Mucosa of stomach (tissue), 1 donor: Measurements from ENCODE around the gene EXTL1.

Experiments
- H3K27me3 ChIP-seq: one replicate; pipeline ENCODE4 v1.7.0; 2013; ENCODE audit warnings: mild to moderate bottlenecking, low read length; ENCODE audit not compliant: control insufficient read depth, insufficient read depth
- H3K36me3 ChIP-seq: one replicate; pipeline ENCODE4 v1.7.0; 2013; ENCODE audit warnings: low read length; ENCODE audit not compliant: control insufficient read depth, insufficient read depth
- H3K4me1 ChIP-seq: one replicate; pipeline ENCODE4 v1.7.0; 2013; ENCODE audit warnings: mild to moderate bottlenecking, low read length; ENCODE audit not compliant: control insufficient read depth, insufficient read depth
- H3K4me3 ChIP-seq: one replicate; pipeline ENCODE4 v1.7.0; 2013; ENCODE audit warnings: low read length
- H3K9ac ChIP-seq: one replicate; pipeline ENCODE4 v1.7.0; 2013; ENCODE audit warnings: mild to moderate bottlenecking, low read length, moderate library complexity
- H3K9me3 ChIP-seq: one replicate; pipeline ENCODE4 v1.7.0; 2013; ENCODE audit warnings: mild to moderate bottlenecking, low read length, moderate library complexity; ENCODE audit not compliant: control insufficient read depth
- donor health status: Pancreatic carcinoma.

Gene EXTL1

DNA sequence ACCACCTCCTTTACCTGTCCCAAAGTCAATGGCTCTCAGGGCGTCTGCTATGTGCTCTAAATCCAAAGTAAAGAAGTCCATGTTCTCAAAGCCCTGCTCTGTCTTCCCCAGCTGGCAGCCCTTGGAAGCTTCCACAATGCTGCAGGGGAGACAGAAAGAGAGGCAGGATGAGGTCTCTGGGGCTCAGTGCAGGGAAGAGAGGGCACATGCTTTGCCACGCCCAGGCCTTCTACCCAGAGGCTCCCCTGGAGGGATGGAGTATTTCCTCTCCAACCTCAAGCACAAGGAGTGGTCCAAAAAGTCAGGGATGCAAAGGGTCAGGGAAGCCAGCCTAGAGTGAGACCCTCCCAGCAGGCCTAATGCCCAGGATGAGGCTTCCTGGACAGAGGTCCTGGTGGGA, 35.6 kb downstream of the EXTL1 start:
- Histone ChIP-seq H3K27me3 (peaks cover 7% of the 10 kb centered on the region), H3K36me3 (no peaks in the 10 kb centered on the region), H3K4me3 (no peak overlapping the region), H3K9ac (no peak overlapping the region), H3K9me3 (no peaks in the 10 kb centered on the region), H3K4me1 (no peaks in the 10 kb centered on the region)

GRCh38 chr1:26058052-26058595, 36.5 kb downstream of the EXTL1 start:
- no peak overlapping the region for H3K9ac ChIP-seq
- H3K9me3 ChIP-seq, result no peaks in the 10 kb centered on the region
- no peaks in the 10 kb centered on the region for H3K36me3 ChIP-seq
- no peaks in the 10 kb centered on the region for H3K4me1 ChIP-seq
- H3K27me3 ChIP-seq, result peaks cover 7% of the 10 kb centered on the region
- no peak overlapping the region for H3K4me3 ChIP-seq

DNA sequence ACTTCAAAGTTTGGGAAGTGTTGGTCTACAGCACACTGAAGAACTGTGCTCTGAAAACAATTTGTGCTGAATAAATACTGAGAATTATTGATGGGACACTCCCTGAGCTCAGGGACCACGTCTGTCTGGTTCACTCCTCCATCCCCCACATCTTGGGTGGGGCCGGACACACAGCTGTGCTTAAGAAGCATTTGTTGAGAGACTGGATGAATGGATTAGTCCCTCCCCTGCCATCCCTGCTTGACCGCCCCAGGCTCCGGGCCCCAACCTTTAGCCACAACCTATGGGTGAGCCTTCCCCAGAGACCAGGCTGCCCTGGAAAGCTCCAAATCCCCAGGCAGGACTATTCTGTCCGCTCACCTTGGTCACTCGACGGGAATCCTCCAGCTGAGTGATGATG, 38.3 kb downstream of the EXTL1 start:
- Histone ChIP-seq H3K9me3 (no peaks in the 10 kb centered on the region), H3K27me3 (peaks cover 7% of the 10 kb centered on the region), H3K9ac (no peak overlapping the region), H3K4me3 (no peak overlapping the region), H3K36me3 (no peaks in the 10 kb centered on the region), H3K4me1 (no peaks in the 10 kb centered on the region)

DNA sequence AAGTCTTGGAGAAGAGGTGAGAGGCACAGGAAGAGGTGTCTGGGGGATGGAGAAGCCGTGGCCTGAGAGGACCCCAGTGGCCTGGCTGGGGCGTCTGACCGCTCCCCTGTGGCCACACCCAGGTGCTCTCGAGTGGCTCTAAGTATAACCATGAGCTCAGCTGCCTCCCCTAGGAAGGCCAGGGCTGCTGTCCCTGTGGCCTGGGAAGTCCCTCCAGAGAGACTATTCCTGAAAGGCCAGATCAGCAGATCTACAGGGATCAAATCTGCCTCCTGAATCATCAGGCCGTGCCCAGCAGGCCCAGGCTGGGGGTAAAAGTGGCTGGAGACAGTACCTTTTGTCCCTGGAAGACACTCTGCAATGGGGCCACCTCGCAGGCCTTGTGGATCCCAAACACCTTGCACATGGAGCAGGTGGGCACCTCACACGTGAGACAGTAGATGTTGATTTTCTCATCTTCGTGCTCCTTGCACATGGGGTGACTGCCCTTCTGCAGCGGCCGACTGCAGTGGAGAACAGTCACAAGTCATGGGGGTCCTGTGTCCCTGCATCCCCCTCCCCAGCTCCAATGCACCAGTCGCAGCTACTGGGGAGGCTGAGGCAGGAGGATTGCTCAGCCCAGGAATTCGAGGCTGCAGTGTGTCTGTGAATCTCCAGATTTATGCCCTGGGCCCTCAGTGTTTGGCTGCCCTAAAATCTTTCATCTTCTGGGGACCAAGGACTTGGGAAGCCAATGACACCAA, 39.4 kb downstream of the EXTL1 start:
- Histone ChIP-seq H3K4me1 (no peaks in the 10 kb centered on the region), H3K9ac (no peak overlapping the region), H3K4me3 (no peak overlapping the region), H3K36me3 (no peaks in the 10 kb centered on the region), H3K9me3 (no peaks in the 10 kb centered on the region), H3K27me3 (peaks cover 7% of the 10 kb centered on the region)

GRCh38 chr1:26064553-26064952, 43.0 kb downstream of the EXTL1 start:
- Histone ChIP-seq H3K4me1 (peaks cover 10% of the 10 kb centered on the region), H3K9me3 (no peaks in the 10 kb centered on the region), H3K9ac (no peak overlapping the region), H3K36me3 (no peaks in the 10 kb centered on the region), H3K27me3 (peaks cover 7% of the 10 kb centered on the region), H3K4me3 (no peak overlapping the region)

- Histone ChIP-seq H3K36me3 (no peaks in the 10 kb centered on the region), H3K9ac (no peak overlapping the region), H3K4me1 (peaks cover 10% of the 10 kb centered on the region), H3K9me3 (no peaks in the 10 kb centered on the region), H3K27me3 (no peaks in the 10 kb centered on the region), H3K4me3 (no peak overlapping the region)
Measured at GRCh38 chr1:26066160-26066559, 44.6 kb downstream of the EXTL1 start.

DNA sequence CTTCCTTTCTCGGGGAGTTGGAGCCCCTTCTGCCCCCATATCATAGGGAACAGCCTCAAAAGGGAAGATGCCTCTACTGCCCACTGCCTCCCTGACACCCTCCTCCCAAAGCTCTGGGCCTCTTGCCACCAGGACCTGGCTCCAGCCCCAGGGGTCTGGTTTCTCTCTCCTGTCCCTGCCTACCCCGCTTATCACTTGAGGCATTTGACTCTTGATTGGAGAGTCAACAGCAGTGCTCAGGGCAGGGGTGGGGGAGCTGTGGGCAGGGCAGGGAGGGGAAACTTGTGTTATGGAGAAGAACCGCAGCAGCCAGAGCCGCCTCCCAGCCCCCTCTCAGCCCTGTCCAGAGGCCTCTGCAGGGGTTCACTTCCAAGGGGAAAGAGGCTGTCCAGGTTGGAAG, 45.3 kb downstream of the EXTL1 start:
- no peak overlapping the region for H3K4me3 ChIP-seq
- H3K36me3 ChIP-seq, result no peaks in the 10 kb centered on the region
- peaks cover 10% of the 10 kb centered on the region for H3K4me1 ChIP-seq
- no peaks in the 10 kb centered on the region for H3K9me3 ChIP-seq
- H3K27me3 ChIP-seq, result no peaks in the 10 kb centered on the region
- no peak overlapping the region for H3K9ac ChIP-seq

GRCh38 chr1:26067432-26067911, 45.9 kb downstream of the EXTL1 start, which contains the start of gene TRIM63:
TSS of gene TRIM63 (minus strand) at chr1:26067630. CDS start at chr1:26067494, 136 bp downstream.
- peaks cover 10% of the 10 kb centered on the region for H3K4me1 ChIP-seq
- no peaks in the 10 kb centered on the region for H3K36me3 ChIP-seq
- no peaks in the 10 kb centered on the region for H3K27me3 ChIP-seq
- H3K9me3 ChIP-seq, result no peaks in the 10 kb centered on the region
- H3K9ac ChIP-seq, result peak within 1 kb of the TSS; percentile 15
- H3K4me3 ChIP-seq, result no peak within 1 kb of the TSS

GRCh38 chr1:26069941-26070295, 48.3 kb downstream of the EXTL1 start:
- no peaks in the 10 kb centered on the region for H3K9me3 ChIP-seq
- H3K27me3 ChIP-seq, result no peaks in the 10 kb centered on the region
- no peak overlapping the region for H3K9ac ChIP-seq
- no peak overlapping the region for H3K4me3 ChIP-seq
- H3K36me3 ChIP-seq, result no peaks in the 10 kb centered on the region
- peaks cover 10% of the 10 kb centered on the region for H3K4me1 ChIP-seq

DNA sequence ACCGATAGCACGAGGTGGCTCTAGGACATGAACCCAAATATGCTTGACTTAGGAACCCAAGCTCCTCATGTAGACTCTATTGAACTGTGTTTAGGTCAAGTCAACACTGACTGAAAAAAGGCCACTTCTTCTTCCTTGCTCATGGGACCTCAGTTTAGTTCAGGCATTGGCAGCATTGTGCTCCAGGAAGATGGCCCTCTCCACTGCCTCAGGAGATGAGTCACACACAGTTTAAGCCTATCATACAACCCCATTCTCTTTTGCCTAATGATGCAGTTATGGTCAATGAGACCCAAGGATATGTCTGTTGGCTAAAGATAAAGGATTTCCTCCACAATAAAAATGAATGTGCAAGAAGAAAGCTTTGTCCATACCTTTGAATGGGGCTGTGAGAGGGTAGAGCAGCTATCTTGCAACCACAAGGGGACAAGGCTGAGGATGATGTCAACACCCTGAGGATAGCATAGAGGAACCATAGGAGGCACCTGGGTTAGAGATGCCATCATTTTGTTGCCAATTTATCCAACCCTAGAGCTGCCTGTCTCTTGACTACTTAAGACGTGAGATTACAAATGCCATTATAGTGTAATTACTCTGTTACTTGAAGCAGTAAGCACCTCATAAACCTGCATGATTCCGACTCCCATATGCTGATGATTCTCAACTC, 48.9 kb downstream of the EXTL1 start:
- Histone ChIP-seq H3K4me3 (no peak overlapping the region), H3K27me3 (no peaks in the 10 kb centered on the region), H3K9me3 (no peaks in the 10 kb centered on the region), H3K9ac (no peak overlapping the region), H3K36me3 (no peaks in the 10 kb centered on the region), H3K4me1 (peaks cover 12% of the 10 kb centered on the region)

GRCh38 chr1:26070963-26071342, 49.4 kb downstream of the EXTL1 start:
- no peak overlapping the region for H3K9ac ChIP-seq

DNA sequence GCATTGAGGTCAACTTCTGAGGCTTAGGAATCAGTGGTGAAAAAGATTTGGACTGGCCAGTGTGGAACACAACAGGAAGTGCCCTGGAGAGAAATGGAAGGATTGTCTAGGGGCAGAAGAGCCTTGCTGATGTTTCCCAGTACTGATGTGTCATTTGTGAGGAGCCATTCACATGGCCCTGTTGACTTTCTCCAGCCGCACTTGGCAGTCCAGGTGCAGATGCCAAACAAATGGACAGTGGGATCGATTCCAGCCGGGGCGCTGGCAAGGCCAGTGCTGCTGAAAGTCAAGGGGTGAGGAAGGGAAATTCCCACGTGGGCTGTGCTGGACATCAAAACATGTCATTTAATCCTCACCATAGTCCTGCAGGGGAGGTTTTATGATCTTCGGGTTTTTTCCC, 50.7 kb downstream of the EXTL1 start:
- no peak overlapping the region for H3K4me3 ChIP-seq
- no peaks in the 10 kb centered on the region for H3K27me3 ChIP-seq
- no peaks in the 10 kb centered on the region for H3K9me3 ChIP-seq
- peaks cover 13% of the 10 kb centered on the region for H3K4me1 ChIP-seq
- H3K9ac ChIP-seq, result no peak overlapping the region
- H3K36me3 ChIP-seq, result no peaks in the 10 kb centered on the region

More at GRCh38 chr1:26070963-26071342, 49.4 kb downstream of the EXTL1 start:
- Histone ChIP-seq H3K4me1 (peaks cover 18% of the 10 kb centered on the region), H3K4me3 (no peak overlapping the region), H3K36me3 (no peaks in the 10 kb centered on the region), H3K27me3 (no peaks in the 10 kb centered on the region), H3K9me3 (no peaks in the 10 kb centered on the region)
